Pancreas (tissue), 10 donors: Measurements from ENCODE around the gene C1QTNF12. TPM values are rescaled to one million over a fixed set of nuclear protein-coding genes. Genes with fewer than 3 reads are reported as not detected.

Source experiments
- ATAC-seq, 4 donors: fragments of 200-7000 bp; cut with Tn5 transposase; one replicate each; pipeline versions ENCODE4 v1.8.0 to v1.9.1; 2020; ENCODE audit warnings: mild to moderate bottlenecking in 4 of 4, moderate library complexity in 4 of 4
- DNase-seq, 6 donors: peaks; one replicate each; pipeline ENCODE4 v3.0.0-alpha.2; 2020
- FAIRE-seq: peaks from 2 replicates; lab custom pipeline; 2012; peaks lifted over from hg19 to GRCh38; lab: Jason Lieb, UNC
- H3K27ac ChIP-seq, 4 donors: fragments of 200-600 bp; sonication (generic); 1 replicate in 3 of 4; 2 replicates in 1 of 4; pipeline versions ENCODE4 v1.5.0 to v1.8.0; 2020
- H3K27me3 ChIP-seq, 4 donors: fragments of 200-600 bp; one replicate each; pipeline ENCODE4 v1.8.0; 2021
- H3K36me3 ChIP-seq, 3 donors: fragments of 200-600 bp; sonication (generic) in 1 of 3; one replicate each; pipeline versions ENCODE4 v1.5.0 to v1.8.0; 2020 to 2021
- H3K4me1 ChIP-seq, 3 donors: fragments of 200-600 bp; one replicate each; pipeline ENCODE4 v1.8.0; 2021
- H3K4me3 ChIP-seq, 4 donors: fragments of 200-600 bp; sonication (generic) in 2 of 4; one replicate each; pipeline versions ENCODE4 v1.5.0 to v1.8.0; 2020 to 2021
- H3K9me3 ChIP-seq, 4 donors: fragments of 200-600 bp; one replicate each; pipeline ENCODE4 v1.8.0; 2021
- WGBS, 2 donors: extraction: QIAGEN DNeasy Blood & Tissue Kit; methylation state at CpG; one replicate each; pipeline ENCODE4 v1.1.7; 2013; 5-methylcytosine and 5-hydroxymethylcytosine counted together
- intact Hi-C, 3 donors: fragments of 100-400 bp; cut with DNase I; formaldehyde crosslinking; loops; one replicate each; pipeline versions ENCODE4 v1.11.1 to v1.14.2; 2022
- polyA plus RNA-seq, 2 donors: library from polyadenylated mRNA; stranded (reverse); fragments of 200-250 nt; gene quantifications; one replicate each; pipeline ENCODE4 v1.2.3, GENCODE V29; 2013
- total RNA-seq, 6 donors: library from RNA; stranded (reverse); fragmentation: NEBNext Ultra II Directional in 4 of 6; extraction: Animal tissue kit (Norgen Biotek cat#: 25700) in 4 of 6; gene quantifications; one replicate each; pipeline versions ENCODE4 v1.2.1 to v1.2.4, GENCODE V29; 2021 to 2023
- TF ChIP-seq, protein P1 (sequence below), 4 donors: fragments of 200-600 bp; sonication (generic) in 3 of 4; IDR thresholded peaks; one replicate each; pipeline versions ENCODE4 v1.5.0 to v1.8.0; 2021; ENCODE audit warnings: antibody characterized with exemption in 4 of 4
- donor health status: healthy with polysubstance abuse.
- donor health status: DM: no; HTN: no; CAD: no; lungs with moderate emphysema.
- donor health status: DM: no; HTN: no; CAD: no.
- donor health status: control.
- donor health status: control.
- donor health status: Bipolar disorder and iron deficiency.
- donor health status: DM: yes; HTN: yes; CAD: no.
- donor health status: DM: no; HTN: no; CAD: no.
- donor health status: DM: no; HTN: no; CAD: no.
- donor health status: DM: yes; HTN: yes; CAD: no.

Gene C1QTNF12
- total and polyA plus RNA-seq, 8 donors = 0.43 to 4.8 (median 1.0) TPM

DNA sequence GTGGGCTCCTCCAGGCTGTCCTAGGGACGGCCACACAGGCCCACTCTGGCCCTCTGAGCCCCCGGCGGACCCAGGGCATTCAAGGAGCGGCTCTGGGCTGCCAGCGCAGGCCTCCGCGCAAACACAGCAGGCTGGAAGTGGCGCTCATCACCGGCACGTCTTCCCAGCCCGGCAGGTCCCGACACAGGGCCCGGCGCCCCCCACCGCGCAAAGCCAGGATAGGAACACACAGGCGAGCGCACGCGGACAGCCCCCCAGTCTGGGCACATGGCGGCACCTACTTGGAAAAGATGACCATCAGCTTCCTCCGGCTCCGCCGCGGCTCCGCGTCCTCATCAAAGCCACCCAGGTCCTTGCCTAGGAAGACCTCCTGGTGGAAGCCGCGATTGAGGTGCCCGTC, 18.3 kb downstream of the C1QTNF12 start:
- 94 to 95% methylated on average over 30 of the region's 30 CpGs for WGBS, 2 donors
- H3K27me3 ChIP-seq = no peaks in the 10 kb centered on the region
- H3K4me3 ChIP-seq = no peak overlapping the region
- ATAC-seq (no peak), DNase-seq (no peak), FAIRE-seq (no peak)
- intact Hi-C loops = no loop called here
- H3K27ac ChIP-seq = no peak overlapping the region
- TF ChIP-seq, protein P1, sequence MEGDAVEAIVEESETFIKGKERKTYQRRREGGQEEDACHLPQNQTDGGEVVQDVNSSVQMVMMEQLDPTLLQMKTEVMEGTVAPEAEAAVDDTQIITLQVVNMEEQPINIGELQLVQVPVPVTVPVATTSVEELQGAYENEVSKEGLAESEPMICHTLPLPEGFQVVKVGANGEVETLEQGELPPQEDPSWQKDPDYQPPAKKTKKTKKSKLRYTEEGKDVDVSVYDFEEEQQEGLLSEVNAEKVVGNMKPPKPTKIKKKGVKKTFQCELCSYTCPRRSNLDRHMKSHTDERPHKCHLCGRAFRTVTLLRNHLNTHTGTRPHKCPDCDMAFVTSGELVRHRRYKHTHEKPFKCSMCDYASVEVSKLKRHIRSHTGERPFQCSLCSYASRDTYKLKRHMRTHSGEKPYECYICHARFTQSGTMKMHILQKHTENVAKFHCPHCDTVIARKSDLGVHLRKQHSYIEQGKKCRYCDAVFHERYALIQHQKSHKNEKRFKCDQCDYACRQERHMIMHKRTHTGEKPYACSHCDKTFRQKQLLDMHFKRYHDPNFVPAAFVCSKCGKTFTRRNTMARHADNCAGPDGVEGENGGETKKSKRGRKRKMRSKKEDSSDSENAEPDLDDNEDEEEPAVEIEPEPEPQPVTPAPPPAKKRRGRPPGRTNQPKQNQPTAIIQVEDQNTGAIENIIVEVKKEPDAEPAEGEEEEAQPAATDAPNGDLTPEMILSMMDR (IDR thresholded peaks at IDR 0.05) = no peak
- H3K36me3 ChIP-seq = peaks cover 2 to 14% (median 6%) of the 10 kb centered on the region in 3 donors
- no peaks in the 10 kb centered on the region for H3K9me3 ChIP-seq
- peaks cover 0 to 18% (median 8%) of the 10 kb centered on the region in 3 donors for H3K4me1 ChIP-seq

DNA sequence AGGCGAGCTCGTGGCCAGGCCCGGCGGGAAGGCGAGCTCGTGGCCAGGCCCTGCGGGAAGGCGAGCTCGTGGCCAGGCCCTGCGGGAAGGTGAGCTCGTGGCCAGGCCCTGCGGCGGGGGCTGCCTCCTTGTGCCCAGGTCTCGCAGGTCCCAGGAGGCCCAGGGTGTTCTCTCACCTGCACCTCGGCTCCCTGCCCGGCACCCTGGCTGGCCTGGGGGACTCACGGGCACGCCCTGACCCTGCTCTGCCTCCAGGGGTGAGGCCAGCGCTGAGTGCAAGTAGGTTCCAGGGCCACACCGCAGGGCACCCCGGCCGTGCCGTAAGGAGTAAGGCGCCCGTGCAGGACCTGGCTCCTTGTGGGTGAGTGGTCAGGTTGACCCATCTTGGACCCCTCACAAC, 19.1 kb downstream of the C1QTNF12 start:
- intact Hi-C loops = no loop called here
- H3K27me3 ChIP-seq = no peaks in the 10 kb centered on the region
- no peak overlapping the region for H3K27ac ChIP-seq
- 95 to 98% methylated on average over 21 to 25 of the region's 25 CpGs for WGBS, 2 donors
- DNase-seq (no peak), ATAC-seq (no peak), FAIRE-seq (no peak)
- peaks cover 2 to 22% (median 11%) of the 10 kb centered on the region in 3 donors for H3K36me3 ChIP-seq
- no peak overlapping the region for H3K4me3 ChIP-seq
- TF ChIP-seq, protein P1 (IDR thresholded peaks at IDR 0.05) = no peak
- no peaks in the 10 kb centered on the region for H3K9me3 ChIP-seq
- H3K4me1 ChIP-seq = peaks cover 0 to 13% (median 0%) of the 10 kb centered on the region in 3 donors

DNA sequence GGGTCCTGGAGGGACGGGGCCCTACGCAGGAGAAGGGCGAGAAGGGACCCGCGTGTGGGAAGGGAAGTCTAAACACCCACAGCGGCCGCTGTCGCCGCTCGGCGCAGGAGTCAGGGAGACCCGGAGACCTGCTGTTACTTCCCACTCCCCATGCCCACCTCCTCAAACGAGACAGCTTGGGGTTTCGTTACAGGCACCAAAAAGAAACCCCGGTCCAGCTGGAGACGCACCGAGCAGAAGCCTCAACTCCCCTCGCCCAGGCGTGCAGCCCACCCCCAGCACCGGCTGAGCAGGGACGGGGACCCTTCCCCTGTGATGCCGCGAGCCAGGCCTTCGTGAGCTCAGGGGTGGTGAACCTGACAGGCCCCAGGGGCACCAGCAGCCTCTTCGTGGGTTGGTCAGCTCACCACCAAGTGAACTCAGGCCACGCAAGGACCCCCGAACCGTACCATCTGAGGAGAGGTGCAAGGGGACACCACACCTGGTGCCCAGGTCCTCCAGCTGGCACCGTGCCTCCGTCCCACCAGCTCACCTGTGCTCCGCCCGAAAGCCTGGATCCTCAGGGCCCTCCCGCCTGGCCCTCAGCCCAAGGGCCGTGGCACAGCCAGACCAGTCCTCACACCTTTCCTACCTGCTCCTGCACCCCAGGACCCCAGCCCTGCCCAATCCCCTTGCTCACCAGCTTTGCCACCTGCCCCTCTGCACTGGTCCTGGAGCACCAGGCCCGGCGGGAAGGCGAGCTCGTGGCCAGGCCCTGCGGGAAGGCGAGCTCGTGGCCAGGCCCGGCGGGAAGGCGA, 19.8 kb downstream of the C1QTNF12 start:
- no peak overlapping the region for H3K27ac ChIP-seq
- ATAC-seq = no peak
- H3K9me3 ChIP-seq = no peaks in the 10 kb centered on the region
- FAIRE-seq = no peak
- H3K4me3 ChIP-seq = no peak overlapping the region
- H3K4me1 ChIP-seq = peaks cover 0 to 13% (median 0%) of the 10 kb centered on the region in 3 donors
- no peaks in the 10 kb centered on the region for H3K27me3 ChIP-seq
- peaks cover 2 to 27% (median 14%) of the 10 kb centered on the region in 3 donors for H3K36me3 ChIP-seq
- no peak for DNase-seq
- 90 to 96% methylated on average over 39 to 44 of the region's 44 CpGs for WGBS, 2 donors
- intact Hi-C loops = no loop called here
- TF ChIP-seq, protein P1 (IDR thresholded peaks at IDR 0.05) = no peak

DNA sequence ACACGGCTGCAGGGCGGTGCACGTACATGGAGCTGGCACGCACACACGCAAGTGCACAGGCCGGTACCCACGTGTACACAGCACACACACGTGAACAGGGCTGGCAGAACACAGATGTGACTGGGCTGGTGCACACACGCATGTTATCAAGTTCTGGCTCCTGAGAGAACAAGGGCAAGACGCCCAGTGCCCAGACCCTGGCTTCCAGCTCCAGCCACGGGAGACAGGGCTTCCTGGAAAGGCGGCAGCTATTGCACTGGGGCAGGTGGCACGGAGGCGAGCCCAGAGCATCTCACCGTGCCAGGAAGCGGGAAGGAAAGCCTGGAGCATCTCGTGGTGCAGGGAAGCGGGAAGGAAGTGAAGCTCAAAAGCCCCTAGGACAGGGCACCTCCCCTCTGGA, 20.6 kb downstream of the C1QTNF12 start:
- FAIRE-seq (no peak), DNase-seq (no peak), ATAC-seq (no peak)
- Histone ChIP-seq H3K27ac (no peak overlapping the region), H3K27me3 (no peaks in the 10 kb centered on the region), H3K4me3 (no peak overlapping the region), H3K36me3 (peaks cover 2 to 27% (median 16%) of the 10 kb centered on the region in 3 donors), H3K9me3 (no peaks in the 10 kb centered on the region), H3K4me1 (peaks cover 0 to 13% (median 0%) of the 10 kb centered on the region in 3 donors)
- TF ChIP-seq, protein P1 (IDR thresholded peaks at IDR 0.05) = no peak
- WGBS, 2 donors = 76 to 86% methylated on average over 18 of the region's 18 CpGs
- intact Hi-C loops = no loop called here
